ENCODE results near the gene TBC1D8. TPM values are rescaled to one million over a fixed set of nuclear protein-coding genes. Genes with fewer than 3 reads are reported as not detected.

Gene TBC1D8
- polyA plus RNA-seq, 1 donor, result 30.2 TPM

GRCh38 chr2:101026923-101027469 is 124.2 kb downstream of the TBC1D8 start:
- DNase-seq, result no peak

DNA sequence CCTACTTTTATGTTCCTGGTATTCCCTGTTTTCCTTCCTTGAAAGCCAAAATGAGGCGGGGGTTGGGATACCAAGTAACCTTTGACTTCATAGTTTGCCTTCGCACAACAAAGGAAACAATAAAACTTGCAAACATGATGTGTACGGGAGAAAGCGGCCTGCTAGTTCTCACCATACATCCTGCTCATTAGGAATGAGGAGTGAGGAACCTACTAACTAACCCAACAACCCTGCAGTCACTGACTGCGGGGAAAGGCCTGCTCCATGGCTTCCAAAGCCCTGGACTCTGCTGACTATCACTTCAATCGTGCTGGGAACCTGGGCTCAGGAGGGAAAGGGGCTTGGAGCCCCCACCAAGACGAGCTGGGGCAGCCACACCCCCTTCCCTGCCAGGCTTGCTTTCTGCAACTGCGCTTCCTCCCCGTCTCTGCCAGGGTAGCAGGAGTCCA is 124.9 kb downstream of the TBC1D8 start:
- no peak for DNase-seq

GRCh38 chr2:101025561-101025960 is 125.6 kb downstream of the TBC1D8 start:
- DNase-seq, result no peak

GRCh38 chr2:101023327-101024107 is 127.7 kb downstream of the TBC1D8 start:
- DNase-seq, result no peak

DNA sequence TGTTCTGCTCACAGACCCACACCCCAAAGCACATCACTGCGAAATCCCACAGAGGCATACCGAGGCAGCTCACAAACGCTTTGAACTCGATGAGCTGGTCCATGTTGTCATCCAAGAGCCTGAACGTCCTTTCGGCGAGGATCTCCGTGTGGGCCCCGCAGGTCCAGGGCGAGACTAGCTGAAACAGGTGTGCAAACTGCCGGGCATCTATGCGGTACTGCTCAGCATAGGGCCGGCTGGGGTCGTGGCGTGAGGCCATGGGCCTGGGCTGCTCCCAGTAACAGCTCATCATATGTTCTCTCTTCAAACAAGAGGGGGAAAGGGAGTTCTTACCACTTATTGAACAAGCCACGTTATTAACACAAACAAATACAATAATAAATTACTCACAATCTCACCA is 129.0 kb downstream of the TBC1D8 start:
- DNase-seq, result no peak

DNA sequence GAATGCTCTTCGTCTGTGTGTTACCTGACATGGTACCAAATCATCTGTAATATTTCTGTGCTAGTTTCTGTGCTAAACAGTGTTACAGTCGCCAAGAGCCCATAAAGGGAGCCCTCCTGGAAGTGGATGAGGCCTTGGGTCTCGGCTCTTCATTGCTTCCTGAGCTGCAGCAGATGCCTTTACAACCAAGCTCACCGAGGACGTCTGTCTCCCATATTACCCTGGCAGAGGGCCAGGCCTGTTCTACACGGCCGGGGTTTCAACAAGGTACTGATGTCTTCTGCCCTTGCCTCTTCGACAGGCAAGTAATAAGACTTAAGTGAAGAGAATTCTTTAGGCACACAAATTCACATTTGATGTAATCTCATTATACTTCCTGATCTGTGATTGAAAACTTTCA is 132.2 kb downstream of the TBC1D8 start:
- no peak for DNase-seq

DNA sequence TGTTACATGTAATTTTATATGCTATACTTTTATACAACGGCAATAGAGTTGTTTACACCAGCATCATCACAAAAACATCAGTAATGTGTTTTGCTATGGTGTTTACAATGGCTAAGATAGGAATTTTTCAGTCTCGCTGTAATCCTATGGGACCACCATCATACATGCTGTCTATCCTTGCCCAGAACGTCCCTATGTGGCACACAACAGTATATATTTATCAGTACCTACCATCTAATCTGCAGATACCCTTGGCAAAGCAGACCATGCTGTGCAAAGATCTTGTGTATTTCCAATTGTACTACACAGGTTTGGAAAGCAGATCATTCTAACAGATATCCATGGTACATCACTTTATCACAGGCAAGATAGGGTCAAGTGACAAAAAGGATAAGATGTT is 133.8 kb downstream of the TBC1D8 start:
- no peak for DNase-seq

- DNase-seq, result no peak
These were observed 136.8 kb downstream of the TBC1D8 start for GRCh38 chr2:101014264-101014857.

GRCh38 chr2:101012706-101013181 is 138.4 kb downstream of the TBC1D8 start:
- DNase-seq, result peak; percentile 42

DNA sequence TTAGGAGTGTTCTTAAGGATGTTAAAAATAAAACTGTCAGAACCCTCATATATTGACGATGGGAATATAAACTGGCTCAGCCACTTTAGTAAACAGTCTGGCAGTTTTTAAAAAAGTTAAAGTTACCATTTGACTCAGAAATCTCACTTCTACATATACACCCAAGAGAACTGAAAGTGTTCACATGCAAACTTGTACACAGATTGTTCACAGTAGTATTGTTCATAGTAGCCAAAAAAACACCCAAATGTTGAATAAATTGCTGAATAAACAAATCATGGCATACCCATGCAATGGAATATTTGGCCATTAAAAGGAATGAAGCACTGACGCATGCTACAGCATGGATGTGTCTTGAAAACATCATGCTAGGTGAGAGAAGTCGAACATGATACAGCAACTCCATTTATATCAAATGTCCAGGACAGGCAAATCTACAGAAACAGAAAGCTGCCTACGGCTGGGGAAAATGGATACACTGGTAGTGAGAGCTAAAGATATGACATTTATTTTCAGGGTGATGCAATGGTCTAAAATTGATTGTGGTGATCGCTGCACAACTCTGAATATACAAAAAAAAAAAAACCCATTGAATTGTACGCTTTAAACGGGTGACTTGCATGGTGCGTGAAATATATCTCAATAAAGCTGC is 139.0 kb downstream of the TBC1D8 start:
- DNase-seq, result no peak

DNA sequence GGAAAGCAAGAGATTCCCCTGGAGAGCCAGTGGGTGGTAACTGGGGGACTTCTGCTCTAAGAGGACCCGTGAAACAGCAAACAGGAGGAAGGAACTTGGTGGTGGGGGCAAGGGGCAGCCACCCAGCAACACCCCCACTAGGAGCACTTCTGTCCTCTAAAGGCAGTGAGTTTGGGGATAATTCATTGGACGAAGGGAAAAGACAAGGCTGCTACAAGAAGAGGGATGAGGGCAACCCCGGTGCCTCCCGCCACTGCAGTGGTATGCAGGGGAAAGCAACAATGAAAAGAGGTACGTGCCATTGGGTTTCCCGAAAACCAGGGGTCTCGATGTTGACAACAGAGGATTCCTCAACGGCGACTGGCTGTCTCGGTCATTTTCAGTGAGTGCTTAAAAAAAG is 140.0 kb downstream of the TBC1D8 start:
- DNase-seq, result no peak

GRCh38 chr2:101007415-101008345 is 143.5 kb downstream of the TBC1D8 start:
- no peak for DNase-seq

GRCh38 chr2:101006065-101006715 is 145.0 kb downstream of the TBC1D8 start:
- no peak for DNase-seq

GRCh38 chr2:101004620-101005325 is 146.4 kb downstream of the TBC1D8 start:
- DNase-seq, result no peak

DNA sequence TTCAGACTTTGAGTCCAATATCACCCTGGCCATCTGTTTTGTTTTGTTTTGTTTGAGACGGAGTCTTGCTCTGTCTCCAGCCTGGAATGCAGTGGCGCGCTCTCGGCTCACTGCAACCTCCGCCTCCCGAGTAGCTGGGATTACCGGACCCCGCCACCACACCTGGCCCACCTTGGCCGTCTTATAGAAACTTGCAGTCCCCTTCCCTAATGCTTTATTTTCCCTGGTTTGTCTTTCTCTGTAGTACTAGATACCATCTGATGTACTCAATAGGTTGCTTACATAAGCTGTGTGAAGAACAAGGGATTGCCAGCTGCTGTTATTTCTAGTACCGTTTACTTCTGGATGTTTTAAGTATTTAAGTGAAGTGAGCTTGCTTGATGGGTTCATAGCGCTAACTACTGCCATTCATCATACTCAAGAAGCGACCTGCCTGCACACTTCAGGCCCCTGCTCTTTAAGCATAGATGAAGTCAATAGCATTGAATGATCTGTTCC is 147.9 kb downstream of the TBC1D8 start:
- no peak for DNase-seq

GRCh38 chr2:101002562-101003277 is 148.5 kb downstream of the TBC1D8 start:
- peak; percentile 33 for DNase-seq

- peak; percentile 97 for DNase-seq
These were observed 149.3 kb downstream of the TBC1D8 start, which contains the start of gene RPL31 for GRCh38 chr2:101001691-101002561. RPL31 (plus strand) TSS chr2:101002289; CDS start chr2:101002702, 413 bp downstream.

GRCh38 chr2:100999995-101000394 is 151.2 kb downstream of the TBC1D8 start:
- DNase-seq, result no peak

DNA sequence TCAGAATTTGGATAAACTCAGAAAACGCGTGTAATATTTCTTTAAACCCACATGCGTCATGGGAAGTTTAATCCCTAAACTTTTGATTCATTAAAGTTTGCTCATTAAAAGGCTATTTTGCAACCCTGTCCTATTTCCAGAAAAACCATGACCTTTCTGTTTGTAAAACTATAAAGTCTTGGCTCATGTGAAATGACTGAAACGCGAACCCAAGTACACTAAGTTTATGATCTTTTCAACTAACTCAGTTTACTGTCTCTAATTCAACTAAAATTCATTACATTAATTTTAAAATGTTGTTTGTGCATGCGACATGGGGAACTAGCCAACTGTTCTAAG is 153.0 kb downstream of the TBC1D8 start:
- no peak for DNase-seq

Data from hindlimb muscle (tissue), 1 donor.